ENCODE measurements around the gene WNT4. TPM values are rescaled to one million over a fixed set of nuclear protein-coding genes. Genes with fewer than 3 reads are reported as not detected.

The WNT4 gene
- polyA plus RNA-seq, 3 donors, result not detected

DNA sequence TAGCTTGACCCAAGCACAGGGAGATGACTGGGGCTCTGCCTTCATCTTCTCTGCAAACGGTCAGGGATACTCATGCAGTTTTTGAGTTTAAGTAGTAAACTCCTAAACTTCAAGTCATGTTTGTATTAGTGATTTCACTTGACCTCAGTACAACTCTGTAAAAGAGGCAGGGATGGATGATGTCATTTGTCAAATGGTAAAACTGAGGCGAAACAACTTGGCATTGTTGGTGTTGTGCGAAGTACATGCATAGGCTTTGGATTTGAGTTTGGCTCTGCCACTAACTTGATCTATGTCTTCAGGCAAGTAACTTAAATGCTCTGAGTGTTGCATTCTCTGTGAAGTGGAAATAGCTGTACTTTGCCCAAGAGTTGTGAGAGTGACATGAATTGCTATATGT is 42.7 kb downstream of the WNT4 start:
- Mint-ChIP-seq H3K36me3 (peaks cover 64 to 82% of the 10 kb centered on the region in 2 donors), H3K4me1 (peaks cover 27% of the 10 kb centered on the region), H3K27me3 (ENCODE audit: low read depth in 3 of 3) (no peaks in the 10 kb centered on the region), H3K9me3 (peaks cover 0 to 3% (median 0%) of the 10 kb centered on the region in 7 donors), H3K4me3 (no peak overlapping the region), H3K27ac (peak overlapping the region in 4 of 7 donors; percentile 1 to 66 (median 34))
- WGBS (ENCODE audit: insufficient coverage), result 100% methylated on average over 2 of the region's 3 CpGs
- H3K79me2 ChIP-seq (ENCODE audit: insufficient read depth, low read length), result peaks cover 95% of the 10 kb centered on the region
- intact Hi-C loops (cut with micrococcal nuclease), result no loop called here
- DNase-seq, result no peak
- H3K4me2 ChIP-seq (replicated peaks; ENCODE audit: extremely low read depth, low read length, poor library complexity, severe bottlenecking), result no peak overlapping the region
- H3K4me1 ChIP-seq (ENCODE audit: control insufficient read depth in 1 of 2, insufficient read depth in 2 of 2, low read length in 2 of 2), result peaks cover 6 to 11% of the 10 kb centered on the region in 2 donors
- no peaks in the 10 kb centered on the region for H3K27me3 ChIP-seq (ENCODE audit: control insufficient read depth in 2 of 2, insufficient read depth in 2 of 2, low read length in 2 of 2)
- peak overlapping the region in 1 of 2 donors; percentile 34 for H3K27ac ChIP-seq (ENCODE audit: low read depth in 1 of 2, low read length in 2 of 2)
- H3K9me3 ChIP-seq (replicated peaks in 1 of 2; ENCODE audit: control insufficient read depth in 1 of 2, insufficient read depth in 1 of 2, low read length in 2 of 2), result no peaks in the 10 kb centered on the region
- peaks cover 100% of the 10 kb centered on the region for H4K20me1 ChIP-seq (ENCODE audit: insufficient read depth, low read length)
- H3K4me3 ChIP-seq (replicated peaks in 1 of 3; ENCODE audit: low read depth in 2 of 3, low read length in 3 of 3), result no peak overlapping the region
- peaks cover 51 to 98% of the 10 kb centered on the region in 2 donors for H3K36me3 ChIP-seq (replicated peaks in 1 of 2; ENCODE audit: control insufficient read depth in 1 of 2, insufficient read depth in 2 of 2, low read length in 2 of 2)
- TF ChIP-seq, protein P1, sequence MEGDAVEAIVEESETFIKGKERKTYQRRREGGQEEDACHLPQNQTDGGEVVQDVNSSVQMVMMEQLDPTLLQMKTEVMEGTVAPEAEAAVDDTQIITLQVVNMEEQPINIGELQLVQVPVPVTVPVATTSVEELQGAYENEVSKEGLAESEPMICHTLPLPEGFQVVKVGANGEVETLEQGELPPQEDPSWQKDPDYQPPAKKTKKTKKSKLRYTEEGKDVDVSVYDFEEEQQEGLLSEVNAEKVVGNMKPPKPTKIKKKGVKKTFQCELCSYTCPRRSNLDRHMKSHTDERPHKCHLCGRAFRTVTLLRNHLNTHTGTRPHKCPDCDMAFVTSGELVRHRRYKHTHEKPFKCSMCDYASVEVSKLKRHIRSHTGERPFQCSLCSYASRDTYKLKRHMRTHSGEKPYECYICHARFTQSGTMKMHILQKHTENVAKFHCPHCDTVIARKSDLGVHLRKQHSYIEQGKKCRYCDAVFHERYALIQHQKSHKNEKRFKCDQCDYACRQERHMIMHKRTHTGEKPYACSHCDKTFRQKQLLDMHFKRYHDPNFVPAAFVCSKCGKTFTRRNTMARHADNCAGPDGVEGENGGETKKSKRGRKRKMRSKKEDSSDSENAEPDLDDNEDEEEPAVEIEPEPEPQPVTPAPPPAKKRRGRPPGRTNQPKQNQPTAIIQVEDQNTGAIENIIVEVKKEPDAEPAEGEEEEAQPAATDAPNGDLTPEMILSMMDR (IDR thresholded peaks at IDR 0.05), result no peak
- H3K9ac ChIP-seq (ENCODE audit: insufficient read depth, low read length, poor library complexity, severe bottlenecking), result no peak overlapping the region
- H2AFZ ChIP-seq (ENCODE audit: insufficient read depth, low read depth, low read length, poor library complexity, severe bottlenecking), result no peak overlapping the region

DNA sequence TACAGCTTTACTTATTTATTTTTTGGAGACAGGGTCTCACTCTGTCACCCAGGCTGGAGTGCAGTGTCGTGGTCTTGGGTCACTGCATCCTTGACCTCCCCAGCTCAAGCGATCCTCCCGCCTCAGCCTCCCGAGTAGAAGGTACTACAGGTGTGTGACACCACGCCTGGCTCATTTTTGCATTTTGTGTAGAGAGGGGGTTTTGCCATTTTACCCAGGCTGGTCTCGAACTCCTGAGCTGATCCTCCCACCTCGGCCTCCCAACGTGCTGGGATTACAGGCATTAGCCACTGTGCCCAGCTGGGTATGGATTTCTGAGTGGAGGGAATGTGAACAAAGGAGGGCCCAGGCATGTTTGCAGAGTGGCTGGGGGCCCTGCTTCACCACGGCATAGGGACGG is 44.1 kb downstream of the WNT4 start:
- Histone ChIP-seq H3K4me1 (ENCODE audit: control insufficient read depth in 1 of 2, insufficient read depth in 2 of 2, low read length in 2 of 2) (peaks cover 6 to 11% of the 10 kb centered on the region in 2 donors), H3K36me3 (replicated peaks in 1 of 2; ENCODE audit: control insufficient read depth in 1 of 2, insufficient read depth in 2 of 2, low read length in 2 of 2) (peaks cover 56 to 96% of the 10 kb centered on the region in 2 donors), H3K4me2 (replicated peaks; ENCODE audit: extremely low read depth, low read length, poor library complexity, severe bottlenecking) (no peak overlapping the region), H3K27ac (ENCODE audit: low read depth in 1 of 2, low read length in 2 of 2) (no peak overlapping the region), H2AFZ (ENCODE audit: insufficient read depth, low read depth, low read length, poor library complexity, severe bottlenecking) (no peak overlapping the region), H3K9me3 (replicated peaks in 1 of 2; ENCODE audit: control insufficient read depth in 1 of 2, insufficient read depth in 1 of 2, low read length in 2 of 2) (no peaks in the 10 kb centered on the region), H4K20me1 (ENCODE audit: insufficient read depth, low read length) (peaks cover 100% of the 10 kb centered on the region), H3K4me3 (replicated peaks in 1 of 3; ENCODE audit: low read depth in 2 of 3, low read length in 3 of 3) (no peak overlapping the region), H3K9ac (ENCODE audit: insufficient read depth, low read length, poor library complexity, severe bottlenecking) (no peak overlapping the region), H3K27me3 (ENCODE audit: control insufficient read depth in 2 of 2, insufficient read depth in 2 of 2, low read length in 2 of 2) (no peaks in the 10 kb centered on the region), H3K79me2 (ENCODE audit: insufficient read depth, low read length) (peaks cover 93% of the 10 kb centered on the region)
- no peak for DNase-seq
- TF ChIP-seq, protein P1 (IDR thresholded peaks at IDR 0.05), result no peak
- Mint-ChIP-seq H3K4me3 (no peak overlapping the region), H3K27ac (peak overlapping the region in 2 of 7 donors; percentile 37 to 76), H3K27me3 (ENCODE audit: low read depth in 3 of 3) (no peaks in the 10 kb centered on the region), H3K36me3 (peaks cover 72 to 79% of the 10 kb centered on the region in 2 donors), H3K4me1 (peaks cover 27% of the 10 kb centered on the region), H3K9me3 (peaks cover 0 to 3% (median 0%) of the 10 kb centered on the region in 7 donors)
- WGBS (ENCODE audit: insufficient coverage), result 100% methylated on average over 7 of the region's 10 CpGs
- intact Hi-C loops (cut with micrococcal nuclease), result no loop called here
